Measurements from ENCODE around the gene APBB1IP. TPM values are rescaled to one million over a fixed set of nuclear protein-coding genes. Genes with fewer than 3 reads are reported as not detected.

Gene APBB1IP
- total RNA-seq, 1 experiment from 2014 or later = 34.7 TPM

GRCh38 chr10:26448292-26448691, 10.2 kb downstream of the APBB1IP start:
- no peaks in the 10 kb centered on the region for H3K9me2 ChIP-seq (replicated peaks; ENCODE audit: insufficient read depth, low read length)
- peak overlapping the region; percentile 26; the same call in 1 of the 2 replicates for H3K9ac ChIP-seq (ENCODE audit: low read length)
- peaks cover 36% of the 10 kb centered on the region for H3K36me3 ChIP-seq (ENCODE audit: insufficient read depth, low read length)
- H3K4me2 ChIP-seq (ENCODE audit: low read depth, low read length, poor library complexity, severe bottlenecking) = peak overlapping the region; percentile 35
- H3K4me1 ChIP-seq (ENCODE audit: low read length) = peaks cover 47% of the 10 kb centered on the region
- no peaks in the 10 kb centered on the region for H3K27me3 ChIP-seq (ENCODE audit: low read length)
- no peaks in the 10 kb centered on the region for H3K9me3 ChIP-seq (ENCODE audit: low read length)
- H2AFZ ChIP-seq (ENCODE audit: low read length) = no peak overlapping the region
- DNase-seq = peak; percentile 62
- H3K27ac ChIP-seq (ENCODE audit: low read length) = peak overlapping the region; percentile 67
- no peak overlapping the region for H3K4me3 ChIP-seq (ENCODE audit: low read length)
- no peaks in the 10 kb centered on the region for H4K20me1 ChIP-seq (ENCODE audit: insufficient read depth, low read depth, low read length)
- peaks cover 96% of the 10 kb centered on the region for H3K79me2 ChIP-seq (ENCODE audit: low read length)

GRCh38 chr10:26448706-26449435, 10.7 kb downstream of the APBB1IP start:
- H4K20me1 ChIP-seq (ENCODE audit: insufficient read depth, low read depth, low read length) = no peaks in the 10 kb centered on the region
- peaks cover 96% of the 10 kb centered on the region for H3K79me2 ChIP-seq (ENCODE audit: low read length)
- H3K4me2 ChIP-seq (ENCODE audit: low read depth, low read length, poor library complexity, severe bottlenecking) = peak overlapping the region; percentile 35

DNA sequence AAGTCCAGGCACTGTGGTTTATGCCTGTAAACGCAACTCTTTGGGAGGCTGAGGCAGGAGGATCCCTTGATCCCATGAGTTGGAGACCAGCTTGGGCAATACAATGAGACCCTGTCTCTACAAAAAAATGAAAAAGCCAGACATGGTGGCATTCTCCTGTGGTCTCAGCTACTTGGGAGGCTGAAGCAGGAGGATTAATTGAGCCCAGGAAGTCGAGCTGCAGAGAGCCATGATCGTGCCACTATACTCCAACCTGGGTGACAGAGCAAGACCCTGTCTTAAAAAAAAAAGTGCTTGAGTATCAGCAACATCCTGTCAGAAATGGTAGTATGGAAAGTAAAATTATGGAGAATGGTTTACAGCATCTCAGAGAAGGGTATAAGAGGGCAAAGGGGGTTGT, 11.6 kb downstream of the APBB1IP start:
- DNase-seq = no peak
- peak overlapping the region; percentile 67 for H3K27ac ChIP-seq (ENCODE audit: low read length)
- H3K36me3 ChIP-seq (ENCODE audit: insufficient read depth, low read length) = peaks cover 28% of the 10 kb centered on the region
- H3K4me2 ChIP-seq (ENCODE audit: low read depth, low read length, poor library complexity, severe bottlenecking) = no peak overlapping the region
- no peaks in the 10 kb centered on the region for H3K9me2 ChIP-seq (replicated peaks; ENCODE audit: insufficient read depth, low read length)
- no peaks in the 10 kb centered on the region for H4K20me1 ChIP-seq (ENCODE audit: insufficient read depth, low read depth, low read length)
- peaks cover 93% of the 10 kb centered on the region for H3K79me2 ChIP-seq (ENCODE audit: low read length)
- H3K27me3 ChIP-seq (ENCODE audit: low read length) = no peaks in the 10 kb centered on the region
- peaks cover 51% of the 10 kb centered on the region for H3K4me1 ChIP-seq (ENCODE audit: low read length)
- H3K4me3 ChIP-seq (ENCODE audit: low read length) = no peak overlapping the region
- no peak overlapping the region for H3K9ac ChIP-seq (ENCODE audit: low read length)
- H2AFZ ChIP-seq (ENCODE audit: low read length) = no peak overlapping the region
- no peaks in the 10 kb centered on the region for H3K9me3 ChIP-seq (ENCODE audit: low read length)

More at GRCh38 chr10:26448706-26449435, 10.7 kb downstream of the APBB1IP start:
- H3K9ac ChIP-seq (ENCODE audit: low read length) = peak overlapping the region; percentile 26; the same call in 1 of the 2 replicates
- peaks cover 33% of the 10 kb centered on the region for H3K36me3 ChIP-seq (ENCODE audit: insufficient read depth, low read length)
- H3K4me3 ChIP-seq (ENCODE audit: low read length) = no peak overlapping the region
- H2AFZ ChIP-seq (ENCODE audit: low read length) = no peak overlapping the region
- H3K27ac ChIP-seq (ENCODE audit: low read length) = peak overlapping the region; percentile 67
- no peaks in the 10 kb centered on the region for H3K27me3 ChIP-seq (ENCODE audit: low read length)
- peak; percentile 78 for DNase-seq
- no peaks in the 10 kb centered on the region for H3K9me3 ChIP-seq (ENCODE audit: low read length)
- peaks cover 47% of the 10 kb centered on the region for H3K4me1 ChIP-seq (ENCODE audit: low read length)
- no peaks in the 10 kb centered on the region for H3K9me2 ChIP-seq (replicated peaks; ENCODE audit: insufficient read depth, low read length)

GRCh38 chr10:26451903-26452302, 13.8 kb downstream of the APBB1IP start:
- Histone ChIP-seq H3K27ac (ENCODE audit: low read length) (peak overlapping the region; percentile 48; the same call in 1 of the 2 replicates), H3K4me3 (ENCODE audit: low read length) (no peak overlapping the region), H2AFZ (ENCODE audit: low read length) (no peak overlapping the region), H3K9me3 (ENCODE audit: low read length) (no peaks in the 10 kb centered on the region), H3K4me2 (ENCODE audit: low read depth, low read length, poor library complexity, severe bottlenecking) (no peak overlapping the region), H3K4me1 (ENCODE audit: low read length) (peaks cover 57% of the 10 kb centered on the region), H3K9ac (ENCODE audit: low read length) (no peak overlapping the region), H3K27me3 (ENCODE audit: low read length) (no peaks in the 10 kb centered on the region), H3K9me2 (replicated peaks; ENCODE audit: insufficient read depth, low read length) (no peaks in the 10 kb centered on the region), H3K36me3 (ENCODE audit: insufficient read depth, low read length) (peaks cover 10% of the 10 kb centered on the region; the same call in 1 of the 2 replicates), H3K79me2 (ENCODE audit: low read length) (peaks cover 90% of the 10 kb centered on the region), H4K20me1 (ENCODE audit: insufficient read depth, low read depth, low read length) (no peaks in the 10 kb centered on the region)
- no peak for DNase-seq

- Histone ChIP-seq H3K27me3 (ENCODE audit: low read length) (no peaks in the 10 kb centered on the region), H3K9me2 (replicated peaks; ENCODE audit: insufficient read depth, low read length) (no peaks in the 10 kb centered on the region), H2AFZ (ENCODE audit: low read length) (no peak overlapping the region), H3K36me3 (ENCODE audit: insufficient read depth, low read length) (peaks cover 23% of the 10 kb centered on the region), H3K79me2 (ENCODE audit: low read length) (peaks cover 90% of the 10 kb centered on the region), H4K20me1 (ENCODE audit: insufficient read depth, low read depth, low read length) (no peaks in the 10 kb centered on the region), H3K9ac (ENCODE audit: low read length) (no peak overlapping the region), H3K27ac (ENCODE audit: low read length) (no peak overlapping the region; the same call in 1 of the 2 replicates), H3K4me2 (ENCODE audit: low read depth, low read length, poor library complexity, severe bottlenecking) (no peak overlapping the region), H3K9me3 (ENCODE audit: low read length) (no peaks in the 10 kb centered on the region), H3K4me1 (ENCODE audit: low read length) (peaks cover 56% of the 10 kb centered on the region), H3K4me3 (ENCODE audit: low read length) (no peak overlapping the region)
- no peak for DNase-seq
Measured at GRCh38 chr10:26453850-26454249, 15.7 kb downstream of the APBB1IP start.

DNA sequence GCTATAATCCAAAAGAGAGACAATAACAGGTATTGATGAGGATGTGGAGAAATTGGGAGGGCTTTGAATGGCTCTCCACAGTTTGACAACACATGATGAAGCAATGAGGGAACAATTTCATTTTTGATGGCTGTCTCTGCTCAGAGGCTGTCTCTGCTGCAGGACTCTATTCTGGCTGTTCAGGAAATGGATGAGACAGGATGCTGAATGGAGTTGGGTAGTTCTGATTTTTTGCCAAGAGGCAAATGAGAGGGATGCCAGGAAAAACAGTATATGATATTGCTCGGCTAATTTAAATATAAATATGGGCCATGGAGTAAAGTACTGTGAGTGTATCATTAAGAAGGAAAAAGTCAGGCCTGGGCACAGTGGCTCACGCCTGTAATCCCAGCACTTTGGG, 16.8 kb downstream of the APBB1IP start:
- peak overlapping the region; percentile 84 for H3K4me2 ChIP-seq (ENCODE audit: low read depth, low read length, poor library complexity, severe bottlenecking)
- no peaks in the 10 kb centered on the region for H3K27me3 ChIP-seq (ENCODE audit: low read length)
- H3K4me1 ChIP-seq (ENCODE audit: low read length) = peaks cover 46% of the 10 kb centered on the region
- H2AFZ ChIP-seq (ENCODE audit: low read length) = no peak overlapping the region
- H3K9me2 ChIP-seq (replicated peaks; ENCODE audit: insufficient read depth, low read length) = no peaks in the 10 kb centered on the region
- H3K36me3 ChIP-seq (ENCODE audit: insufficient read depth, low read length) = peaks cover 23% of the 10 kb centered on the region
- H3K79me2 ChIP-seq (ENCODE audit: low read length) = peaks cover 87% of the 10 kb centered on the region
- H3K27ac ChIP-seq (ENCODE audit: low read length) = peak overlapping the region; percentile 96
- DNase-seq = peak; percentile 46
- peak overlapping the region; percentile 70; the same call in 1 of the 2 replicates for H3K9ac ChIP-seq (ENCODE audit: low read length)
- no peaks in the 10 kb centered on the region for H4K20me1 ChIP-seq (ENCODE audit: insufficient read depth, low read depth, low read length)
- H3K4me3 ChIP-seq (ENCODE audit: low read length) = peak overlapping the region; percentile 58; the same call in 1 of the 2 replicates
- H3K9me3 ChIP-seq (ENCODE audit: low read length) = no peaks in the 10 kb centered on the region

- H3K9me3 ChIP-seq (ENCODE audit: low read length) = no peaks in the 10 kb centered on the region
- H3K27me3 ChIP-seq (ENCODE audit: low read length) = no peaks in the 10 kb centered on the region
- H4K20me1 ChIP-seq (ENCODE audit: insufficient read depth, low read depth, low read length) = no peaks in the 10 kb centered on the region
- H3K9me2 ChIP-seq (replicated peaks; ENCODE audit: insufficient read depth, low read length) = no peaks in the 10 kb centered on the region
- peak overlapping the region; percentile 58 for H3K4me3 ChIP-seq (ENCODE audit: low read length)
- peak overlapping the region; percentile 84 for H3K4me2 ChIP-seq (ENCODE audit: low read depth, low read length, poor library complexity, severe bottlenecking)
- peak overlapping the region; percentile 70 for H3K9ac ChIP-seq (ENCODE audit: low read length)
- H3K79me2 ChIP-seq (ENCODE audit: low read length) = peaks cover 87% of the 10 kb centered on the region
- peaks cover 43% of the 10 kb centered on the region for H3K4me1 ChIP-seq (ENCODE audit: low read length)
- no peak overlapping the region for H2AFZ ChIP-seq (ENCODE audit: low read length)
- H3K27ac ChIP-seq (ENCODE audit: low read length) = peak overlapping the region; percentile 96
- DNase-seq = peak; percentile 57
- H3K36me3 ChIP-seq (ENCODE audit: insufficient read depth, low read length) = peaks cover 23% of the 10 kb centered on the region
Measured at GRCh38 chr10:26455567-26456315, 17.6 kb downstream of the APBB1IP start.

- Histone ChIP-seq H3K4me3 (ENCODE audit: low read length) (peak overlapping the region; percentile 58), H2AFZ (ENCODE audit: low read length) (no peak overlapping the region), H3K27me3 (ENCODE audit: low read length) (no peaks in the 10 kb centered on the region), H3K36me3 (ENCODE audit: insufficient read depth, low read length) (peaks cover 26% of the 10 kb centered on the region), H3K4me1 (ENCODE audit: low read length) (peaks cover 41% of the 10 kb centered on the region), H3K4me2 (ENCODE audit: low read depth, low read length, poor library complexity, severe bottlenecking) (peak overlapping the region; percentile 84), H3K9ac (ENCODE audit: low read length) (peak overlapping the region; percentile 70), H3K79me2 (ENCODE audit: low read length) (peaks cover 88% of the 10 kb centered on the region), H3K27ac (ENCODE audit: low read length) (peak overlapping the region; percentile 96), H3K9me2 (replicated peaks; ENCODE audit: insufficient read depth, low read length) (no peaks in the 10 kb centered on the region), H4K20me1 (ENCODE audit: insufficient read depth, low read depth, low read length) (no peaks in the 10 kb centered on the region), H3K9me3 (ENCODE audit: low read length) (no peaks in the 10 kb centered on the region)
- DNase-seq = peak; percentile 92
Measured at GRCh38 chr10:26457088-26457487, 18.9 kb downstream of the APBB1IP start.

Measured in Karpas-422 (cell line).